Endothelial cell of umbilical vein (primary cell): ENCODE measurements around the gene XDH. TPM values are rescaled to one million over a fixed set of nuclear protein-coding genes. Genes with fewer than 3 reads are reported as not detected.

Experiments
- BruUV-seq: library from RNA; stranded (reverse); fragments of 400-500 nt; replicated peaks from 2 replicates; lab custom pipeline; 2021; lab: Mats Ljungman, UMichigan
- CTCF ChIA-PET: fragments of 300-600, 350-600 bp; sonication (Branson Sonifier 250); formaldehyde crosslinking; loops from one replicate; lab custom pipeline; 2021; ENCODE audit warnings: antibody characterized with exemption, inconsistent platforms; lab: Charles Lee
- POLR2A ChIA-PET: fragments of 300-600, 350-600 bp; sonication (Branson Sonifier 250); formaldehyde crosslinking; loops from one replicate; lab custom pipeline; 2021; ENCODE audit warnings: antibody characterized with exemption, inconsistent platforms; lab: Charles Lee
- DNase-seq: peaks from one replicate; pipeline ENCODE4 v3.0.0-alpha.2; 2011; ENCODE audit warnings: low read depth, low spot score
- FAIRE-seq: peaks from 2 replicates; lab custom pipeline; 2011; peaks lifted over from hg19 to GRCh38; lab: Jason Lieb, UNC
- H2AFZ ChIP-seq: 2 replicates; pipeline ENCODE4 v1.6.0; 2012; ENCODE audit warnings: low read depth, low read length, control low read depth, inconsistent platforms
- H3K27ac ChIP-seq: 2 replicates; pipeline ENCODE4 v1.5.1; 2011; ENCODE audit warnings: low read depth, mild to moderate bottlenecking, control low read depth, low read length, moderate library complexity; ENCODE audit not compliant: insufficient read depth
- H3K27me3 ChIP-seq, 2 experiments: 2 replicates each; pipeline versions ENCODE4 v1.6.0 to v1.6.1; 2011; ENCODE audit warnings: low read length in 2 of 2, mixed read lengths in 1 of 2; ENCODE audit not compliant: control insufficient read depth in 2 of 2, insufficient read depth in 2 of 2
- H3K36me3 ChIP-seq, 2 experiments: 2 replicates in 1 of 2; 3 replicates in 1 of 2; pipeline ENCODE4 v1.5.1; 2011; ENCODE audit warnings: low read length in 2 of 2, mild to moderate bottlenecking in 1 of 2, moderate library complexity in 1 of 2; ENCODE audit not compliant: control insufficient read depth in 2 of 2, insufficient read depth in 2 of 2; ENCODE audit errors: extremely low read depth in 1 of 2
- H3K4me1 ChIP-seq: 3 replicates; pipeline ENCODE4 v1.5.1; 2011; ENCODE audit warnings: mild to moderate bottlenecking, low read length; ENCODE audit not compliant: control insufficient read depth, insufficient read depth; ENCODE audit errors: extremely low read depth
- H3K4me2 ChIP-seq: 2 replicates; pipeline ENCODE4 v1.6.1; 2011; ENCODE audit warnings: low read length, control low read depth, mixed read lengths; ENCODE audit not compliant: insufficient read depth
- H3K4me3 ChIP-seq, 3 experiments: fragments of 200-600 bp in 1 of 3; sonication (generic), shearing (Covaris generic) in 1 of 3; replicated peaks in 1 of 3; 2 replicates each; pipeline ENCODE4 v1.5.1; 2011 to 2016; ENCODE audit warnings: control low read depth in 3 of 3, low read length in 3 of 3, mild to moderate bottlenecking in 2 of 3, inconsistent platforms in 1 of 3, low read depth in 1 of 3, moderate library complexity in 1 of 3; ENCODE audit not compliant: insufficient read depth in 1 of 3
- H3K79me2 ChIP-seq: 2 replicates; pipeline ENCODE4 v1.6.0; 2012; ENCODE audit warnings: low read length, inconsistent platforms; ENCODE audit not compliant: control insufficient read depth, insufficient read depth
- H3K9ac ChIP-seq: replicated peaks from 2 replicates; pipeline ENCODE3; 2011; ENCODE audit warnings: low read length, control low read depth; ENCODE audit not compliant: insufficient read depth; ENCODE audit errors: extremely low read depth
- H3K9me1 ChIP-seq: replicated peaks from 3 replicates; pipeline ENCODE4 v1.6.0; 2011; ENCODE audit warnings: mild to moderate bottlenecking, low read length; ENCODE audit not compliant: control insufficient read depth, insufficient read depth; ENCODE audit errors: extremely low read depth
- H3K9me3 ChIP-seq: replicated peaks from 2 replicates; pipeline ENCODE4 v1.5.1; 2012; ENCODE audit warnings: low read length, inconsistent platforms; ENCODE audit not compliant: control insufficient read depth, insufficient read depth
- H4K20me1 ChIP-seq: replicated peaks from 2 replicates; pipeline ENCODE3; 2011; ENCODE audit warnings: mild to moderate bottlenecking, low read length; ENCODE audit not compliant: control insufficient read depth, insufficient read depth; ENCODE audit errors: extremely low read depth
- CTCF ChIP-seq, 2 donors: IDR thresholded peaks; 1 replicate in 1 of 2; 2 replicates in 1 of 2; pipeline ENCODE4 v1.5.1; 2011; ENCODE audit warnings: low read length in 2 of 2, mild to moderate bottlenecking in 2 of 2, moderate library complexity in 2 of 2, control low read depth in 1 of 2, inconsistent platforms in 1 of 2, low read depth in 1 of 2; ENCODE audit not compliant: insufficient read depth in 1 of 2; ENCODE audit errors: extremely low read depth in 1 of 2
- EZH2 ChIP-seq: IDR thresholded peaks from 2 replicates; pipeline ENCODE4 v1.6.1; 2012; ENCODE audit warnings: borderline replicate concordance, low read depth, mild to moderate bottlenecking, moderate library complexity, low read length, inconsistent platforms; ENCODE audit not compliant: severe bottlenecking
- FOS ChIP-seq: IDR thresholded peaks from 2 replicates; pipeline ENCODE4 v1.6.1; 2011; ENCODE audit warnings: mild to moderate bottlenecking, low read length, moderate library complexity, borderline replicate concordance; ENCODE audit not compliant: insufficient read depth
- GATA2 ChIP-seq: IDR thresholded peaks from 2 replicates; pipeline ENCODE4 v1.7.0; 2011; ENCODE audit warnings: low read depth, mild to moderate bottlenecking, moderate library complexity, mixed read lengths, low read length; ENCODE audit not compliant: insufficient read length, insufficient read depth
- JUN ChIP-seq: IDR thresholded peaks from 2 replicates; pipeline ENCODE4 v1.6.1; 2011; ENCODE audit warnings: borderline replicate concordance, low read depth; ENCODE audit not compliant: insufficient read length, insufficient read depth
- MYC ChIP-seq: IDR thresholded peaks from one replicate; pipeline ENCODE4 v1.6.1; 2011; ENCODE audit warnings: mild to moderate bottlenecking, low read depth, low read length
- POLR2A ChIP-seq: IDR thresholded peaks from 2 replicates; pipeline ENCODE4 v1.6.1; 2012; ENCODE audit warnings: low read depth, mild to moderate bottlenecking, control low read depth, low read length
- POLR2AphosphoS5 ChIP-seq: IDR thresholded peaks from 2 replicates; pipeline ENCODE4 v1.6.1; 2012; ENCODE audit warnings: low read depth, mild to moderate bottlenecking, control low read depth, low read length, moderate library complexity; ENCODE audit not compliant: insufficient read depth
- dilution Hi-C: fragments of 300-500 bp; cut with MboI; formaldehyde crosslinking; loops from one replicate; pipeline ENCODE4 v1.15.0; 2019; ENCODE audit warnings: low sequenced_read_pairs; ENCODE audit not compliant: extremely low pct_ligation_motif_present
- intact Hi-C: fragments of 100-400 bp; cut with micrococcal nuclease; formaldehyde crosslinking; loops from one replicate; pipeline ENCODE4 v1.10.0; 2022
- polyA plus RNA-seq, 4 experiments: library from polyadenylated mRNA; depleted of rRNA in 3 of 4; stranded (reverse) in 3 of 4; unstranded in 1 of 4; fragments of >200 nt; gene quantifications; 2 replicates each; pipeline versions ENCODE4 v1.2.1 to v1.2.3, GENCODE V29; 2011 to 2012; ENCODE audit warnings: missing spikeins in 1 of 4
- total RNA-seq: library from RNA; stranded (reverse); gene quantifications from 2 replicates; pipeline ENCODE4 v1.2.3, GENCODE V29; 2021
- TF ChIP-seq, protein P1 (sequence below): IDR thresholded peaks from 2 replicates; pipeline ENCODE4 v1.6.1; 2011; ENCODE audit not compliant: insufficient read depth, insufficient read length

XDH gene
- total and polyA plus RNA-seq, 2 donors (not counting 3 experiments of a cell fraction or from before 2014, with no cell fraction given) = not detected

- Histone ChIP-seq H3K4me1 (no peaks in the 10 kb centered on the region), H3K27ac (no peak overlapping the region), H3K36me3 (no peaks in the 10 kb centered on the region), H4K20me1 (no peaks in the 10 kb centered on the region), H2AFZ (no peak overlapping the region), H3K4me3 (no peak overlapping the region), H3K9me3 (no peaks in the 10 kb centered on the region), H3K27me3 (no peaks in the 10 kb centered on the region), H3K79me2 (no peaks in the 10 kb centered on the region), H3K4me2 (no peak overlapping the region), H3K9ac (no peak overlapping the region), H3K9me1 (no peaks in the 10 kb centered on the region)
- no peak for FAIRE-seq
- dilution Hi-C loops = no loop called here
- ChIA-PET CTCF (no interaction called here), POLR2A (no interaction called here)
- no peak for DNase-seq
- intact Hi-C loops = no loop called here
- no TSS peak for BruUV-seq
- TF ChIP-seq, protein P1, sequence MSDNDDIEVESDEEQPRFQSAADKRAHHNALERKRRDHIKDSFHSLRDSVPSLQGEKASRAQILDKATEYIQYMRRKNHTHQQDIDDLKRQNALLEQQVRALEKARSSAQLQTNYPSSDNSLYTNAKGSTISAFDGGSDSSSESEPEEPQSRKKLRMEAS = no peak
- no peak for TF ChIP-seq JUN
- no peak for TF ChIP-seq GATA2
- no peak for TF ChIP-seq MYC
Measured at GRCh38 chr2:31413025-31413424, 1.5 kb downstream of the XDH start.

- POLR2A ChIA-PET = no interaction called here
- H3K4me3 ChIP-seq = no peak overlapping the region
- no peaks in the 10 kb centered on the region for H3K4me1 ChIP-seq
- no peaks in the 10 kb centered on the region for H3K36me3 ChIP-seq
- no peaks in the 10 kb centered on the region for H4K20me1 ChIP-seq
- no peak for FAIRE-seq
- TF ChIP-seq, protein P1 = no peak
- TF ChIP-seq GATA2 = no peak
- no peak for TF ChIP-seq POLR2A
- TF ChIP-seq POLR2AphosphoS5 = no peak
- TF ChIP-seq JUN = no peak
- TF ChIP-seq MYC = no peak
- no peak for TF ChIP-seq EZH2
- TF ChIP-seq CTCF (IDR thresholded peaks at IDR 0.05; ENCODE audit: extremely low read depth in 1 of 2, insufficient read depth in 1 of 2, low read depth in 1 of 2, low read length in 2 of 2) = no peak
- TF ChIP-seq FOS = no peak
- dilution Hi-C loops = no loop called here
- DNase-seq = no peak
- H3K9ac ChIP-seq = no peak overlapping the region
- no peaks in the 10 kb centered on the region for H3K9me1 ChIP-seq
- no peaks in the 10 kb centered on the region for H3K79me2 ChIP-seq
- intact Hi-C loops = no loop called here
- H3K9me3 ChIP-seq = no peaks in the 10 kb centered on the region
- CTCF ChIA-PET = no interaction called here
- no peak overlapping the region for H2AFZ ChIP-seq
- no peak overlapping the region for H3K4me2 ChIP-seq
- no TSS peak for BruUV-seq
- H3K27ac ChIP-seq = no peak overlapping the region
- H3K27me3 ChIP-seq = no peaks in the 10 kb centered on the region
Measured at GRCh38 chr2:31411771-31412170, 2.8 kb downstream of the XDH start.
